Testis (tissue), 3 donors: ENCODE measurements around the gene ANKH. TPM values are rescaled to one million over a fixed set of nuclear protein-coding genes. Genes with fewer than 3 reads are reported as not detected.

ENCODE experiments used
- DNase-seq: peaks from one replicate; pipeline ENCODE4 v3.0.0-alpha.2; 2019
- H3K27ac ChIP-seq, 2 donors: fragments of 200-600 bp; sonication (generic); one replicate each; pipeline ENCODE4 v1.5.1; 2019
- H3K27me3 ChIP-seq: fragments of 200-600 bp; sonication (generic); one replicate; pipeline ENCODE4 v1.5.1; 2019
- H3K36me3 ChIP-seq: fragments of 200-600 bp; sonication (generic); one replicate; pipeline ENCODE4 v1.5.1; 2017; ENCODE audit warnings: low read depth; ENCODE audit errors: missing control alignments
- H3K4me1 ChIP-seq: fragments of 200-600 bp; sonication (generic); one replicate; pipeline ENCODE4 v1.5.1; 2019
- H3K4me3 ChIP-seq, 2 donors: fragments of 200-600 bp; sonication (generic); one replicate each; pipeline ENCODE4 v1.5.1; 2017 to 2019
- H3K9me3 ChIP-seq: fragments of 200-600 bp; sonication (generic); one replicate; pipeline ENCODE4 v1.5.1; 2017
- CTCF ChIP-seq, 3 experiments: fragments of 450-650 bp in 2 of 3; fragments of 200-600 bp in 1 of 3; sonication (generic) in 1 of 3; IDR thresholded peaks; one replicate each; pipeline ENCODE4 v1.5.1; 2016 to 2019; ENCODE audit warnings: antibody characterized with exemption in 3 of 3, mild to moderate bottlenecking in 2 of 3, moderate library complexity in 1 of 3
- POLR2A ChIP-seq: fragments of 450-650 bp; IDR thresholded peaks from one replicate; pipeline ENCODE4 v1.6.1; 2017; ENCODE audit warnings: antibody characterized with exemption, mild to moderate bottlenecking, moderate library complexity
- WGBS, 2 donors: methylation state at CpG; one replicate each; pipeline ENCODE4 v1.1.5; 2018; 5-methylcytosine and 5-hydroxymethylcytosine counted together
- intact Hi-C: fragments of 100-400 bp; cut with DNase I; formaldehyde crosslinking; loops from one replicate; pipeline ENCODE4 v1.15.1; 2023; ENCODE audit warnings: low total_unique reads
- polyA plus RNA-seq: library from polyadenylated mRNA; stranded (reverse); fragments of 350-450 nt; fragmentation: Illumina TruSeq; extraction: RNeasy Lipid Tissue Mini Kit (QIAGEN cat#74804); gene quantifications from one replicate; pipeline ENCODE4 v1.2.3, GENCODE V29; 2014; ENCODE audit warnings: low read depth, low replicate concordance; ENCODE audit not compliant: insufficient read depth
- total RNA-seq, 2 donors: library from RNA; depleted of rRNA; stranded (reverse); fragments of >200 nt; gene quantifications; one replicate each; pipeline ENCODE4 v1.2.3, GENCODE V29; 2016

ANKH gene
- total and polyA plus RNA-seq, 3 donors from 2014 or later = 14.3 to 16.2 (median 15.8) TPM

- DNase-seq = no peak
- intact Hi-C loops = no loop called here
- 74 to 78% methylated on average over 6 of the region's 6 CpGs for WGBS, 2 donors
- Histone ChIP-seq H3K4me1 (no peaks in the 10 kb centered on the region), H3K27me3 (no peaks in the 10 kb centered on the region), H3K27ac (no peak overlapping the region), H3K4me3 (no peak overlapping the region), H3K36me3 (no peaks in the 10 kb centered on the region), H3K9me3 (no peaks in the 10 kb centered on the region)
- TF ChIP-seq CTCF (IDR thresholded peaks at IDR 0.05) (no peak), POLR2A (no peak)
Measured at GRCh38 chr5:14787801-14788579, 83.6 kb downstream of the ANKH start.

- intact Hi-C loops = no loop called here
- no peak overlapping the region for H3K27ac ChIP-seq
- H3K4me1 ChIP-seq = peaks cover 4% of the 10 kb centered on the region
- H3K9me3 ChIP-seq = no peaks in the 10 kb centered on the region
- no peak for DNase-seq
- 91 to 97% methylated on average over 4 of the region's 4 CpGs for WGBS, 2 donors
- TF ChIP-seq CTCF (IDR thresholded peaks at IDR 0.05) (no peak), POLR2A (no peak)
- H3K4me3 ChIP-seq = no peak overlapping the region
- H3K27me3 ChIP-seq = no peaks in the 10 kb centered on the region
- H3K36me3 ChIP-seq = no peaks in the 10 kb centered on the region
Measured at GRCh38 chr5:14783691-14784090, 87.9 kb downstream of the ANKH start.

- Histone ChIP-seq H3K27ac (no peak overlapping the region), H3K9me3 (no peaks in the 10 kb centered on the region), H3K4me3 (no peak overlapping the region), H3K36me3 (no peaks in the 10 kb centered on the region), H3K27me3 (no peaks in the 10 kb centered on the region), H3K4me1 (peaks cover 6% of the 10 kb centered on the region)
- intact Hi-C loops = no loop called here
- 96 to 97% methylated on average over 5 of the region's 5 CpGs for WGBS, 2 donors
- no peak for TF ChIP-seq CTCF (IDR thresholded peaks at IDR 0.05)
- TF ChIP-seq POLR2A = no peak
- no peak for DNase-seq
Measured at GRCh38 chr5:14782591-14782990, 89.0 kb downstream of the ANKH start.

- no peak for DNase-seq
- H3K4me3 ChIP-seq = no peak overlapping the region
- H3K4me1 ChIP-seq = peaks cover 8% of the 10 kb centered on the region
- H3K27me3 ChIP-seq = no peaks in the 10 kb centered on the region
- 60 to 73% methylated on average over 5 of the region's 5 CpGs for WGBS, 2 donors
- TF ChIP-seq POLR2A (no peak), CTCF (IDR thresholded peaks at IDR 0.05) (no peak)
- H3K27ac ChIP-seq = no peak overlapping the region
- intact Hi-C loops = no loop called here
- no peaks in the 10 kb centered on the region for H3K9me3 ChIP-seq
- H3K36me3 ChIP-seq = no peaks in the 10 kb centered on the region
Measured at GRCh38 chr5:14781106-14781505, 90.5 kb downstream of the ANKH start.

GRCh38 chr5:14779975-14780374, 91.6 kb downstream of the ANKH start:
- Histone ChIP-seq H3K9me3 (no peaks in the 10 kb centered on the region), H3K27me3 (no peaks in the 10 kb centered on the region), H3K4me1 (peaks cover 8% of the 10 kb centered on the region), H3K36me3 (no peaks in the 10 kb centered on the region), H3K27ac (no peak overlapping the region), H3K4me3 (no peak overlapping the region)
- intact Hi-C loops = no loop called here
- no peak for DNase-seq
- TF ChIP-seq POLR2A (no peak), CTCF (IDR thresholded peaks at IDR 0.05) (no peak)
- 60 to 71% methylated on average over 9 of the region's 9 CpGs for WGBS, 2 donors
